HS-27A (cell line): ENCODE data around the gene GRPEL2.

Experiments used
- DNase-seq: peaks from one replicate; pipeline ENCODE4 v3.0.0-alpha.2; 2012; ENCODE audit warnings: low read depth, missing footprints

GRPEL2 gene, protein sequence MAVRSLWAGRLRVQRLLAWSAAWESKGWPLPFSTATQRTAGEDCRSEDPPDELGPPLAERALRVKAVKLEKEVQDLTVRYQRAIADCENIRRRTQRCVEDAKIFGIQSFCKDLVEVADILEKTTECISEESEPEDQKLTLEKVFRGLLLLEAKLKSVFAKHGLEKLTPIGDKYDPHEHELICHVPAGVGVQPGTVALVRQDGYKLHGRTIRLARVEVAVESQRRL

GRCh38 chr5:149345147-149345891, at the start of gene GRPEL2:
Gene GRPEL2, plus strand, starts transcription at chr5:149345499. Its CDS starts 41 bp downstream, at chr5:149345540.
- DNase-seq = peak; percentile 84

DNA sequence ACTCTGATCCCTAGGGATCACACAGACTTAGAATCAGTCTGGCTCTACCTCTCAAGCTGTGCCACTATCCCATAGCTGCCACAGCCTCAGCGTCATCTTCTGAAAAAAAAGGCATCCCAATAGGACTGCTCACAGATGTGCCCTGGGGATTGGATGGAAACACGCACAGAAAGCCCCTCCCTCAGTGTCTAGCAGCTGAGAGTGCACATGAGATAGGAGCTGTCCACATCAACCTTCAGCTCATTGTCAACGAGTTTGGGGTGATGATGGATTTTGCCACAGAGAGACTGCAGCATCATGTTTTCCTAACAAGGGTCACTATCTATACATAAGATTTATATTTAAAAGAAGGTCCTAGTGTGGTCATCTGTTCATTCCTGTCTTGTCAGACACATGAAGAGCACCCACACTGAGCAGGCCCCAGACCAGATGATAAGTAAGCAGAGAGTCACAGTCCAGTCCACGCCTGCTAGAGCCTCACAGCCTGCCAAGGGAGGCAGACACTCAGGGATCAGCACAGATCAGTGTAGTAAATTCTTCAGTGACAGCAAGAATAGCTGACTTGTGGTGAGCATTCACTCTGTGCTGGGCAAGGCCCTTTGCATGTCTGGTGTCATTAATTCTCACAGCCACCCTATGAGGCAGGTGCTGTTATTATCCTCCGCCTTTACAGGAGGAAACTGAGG, 47.8 kb upstream of the GRPEL2 start:
- no peak for DNase-seq

GRCh38 chr5:149298163-149298562, 47.1 kb upstream of the GRPEL2 start:
- no peak for DNase-seq

GRCh38 chr5:149298842-149299404, 46.4 kb upstream of the GRPEL2 start:
- DNase-seq = no peak

DNA sequence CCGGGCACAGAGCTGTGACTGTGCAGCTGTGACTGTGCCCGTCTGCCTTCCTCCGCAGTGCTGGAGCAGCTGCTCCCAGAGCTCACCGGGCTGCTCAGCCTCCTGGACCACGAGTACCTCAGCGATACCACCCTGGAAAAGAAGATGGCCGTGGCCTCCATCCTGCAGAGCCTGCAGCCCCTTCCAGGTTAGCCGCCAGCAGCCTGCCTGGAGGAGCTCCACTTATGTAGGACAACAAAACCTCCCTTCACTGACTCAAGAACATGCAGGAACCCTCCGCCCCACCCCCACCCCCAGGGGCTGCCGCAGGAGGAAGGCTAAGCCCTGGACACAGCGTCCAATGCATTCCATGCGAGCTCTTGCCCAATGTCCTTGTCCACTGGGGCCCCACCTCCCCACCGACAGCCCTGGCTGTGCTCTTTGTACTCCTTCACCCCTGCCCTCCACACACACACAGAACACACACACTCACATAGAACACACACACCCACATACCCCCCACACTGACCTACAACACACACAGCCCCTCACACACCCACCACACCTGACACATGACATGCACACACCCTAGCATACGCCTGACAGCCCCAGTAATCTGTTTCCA, 45.7 kb upstream of the GRPEL2 start:
- no peak for DNase-seq

DNA sequence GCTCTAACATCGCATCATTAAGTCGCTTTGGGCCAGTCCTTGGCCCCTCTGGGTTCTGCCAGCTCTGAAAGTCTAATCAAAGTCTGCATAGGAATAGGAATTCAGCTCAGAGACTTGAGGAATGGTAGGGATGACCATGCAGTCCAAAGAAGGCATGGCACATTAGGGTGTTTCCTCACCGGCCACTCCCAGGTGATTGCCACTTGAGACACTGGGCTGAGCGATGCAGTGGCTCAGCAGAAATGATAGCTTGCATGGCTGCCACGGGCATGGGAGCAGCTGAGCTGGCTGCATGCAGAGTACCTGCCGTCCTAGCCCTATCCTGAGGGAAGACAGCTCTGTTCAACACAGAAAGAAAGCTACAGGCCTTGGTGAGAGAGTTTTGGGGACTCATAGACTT, 44.9 kb upstream of the GRPEL2 start:
- DNase-seq = no peak

DNA sequence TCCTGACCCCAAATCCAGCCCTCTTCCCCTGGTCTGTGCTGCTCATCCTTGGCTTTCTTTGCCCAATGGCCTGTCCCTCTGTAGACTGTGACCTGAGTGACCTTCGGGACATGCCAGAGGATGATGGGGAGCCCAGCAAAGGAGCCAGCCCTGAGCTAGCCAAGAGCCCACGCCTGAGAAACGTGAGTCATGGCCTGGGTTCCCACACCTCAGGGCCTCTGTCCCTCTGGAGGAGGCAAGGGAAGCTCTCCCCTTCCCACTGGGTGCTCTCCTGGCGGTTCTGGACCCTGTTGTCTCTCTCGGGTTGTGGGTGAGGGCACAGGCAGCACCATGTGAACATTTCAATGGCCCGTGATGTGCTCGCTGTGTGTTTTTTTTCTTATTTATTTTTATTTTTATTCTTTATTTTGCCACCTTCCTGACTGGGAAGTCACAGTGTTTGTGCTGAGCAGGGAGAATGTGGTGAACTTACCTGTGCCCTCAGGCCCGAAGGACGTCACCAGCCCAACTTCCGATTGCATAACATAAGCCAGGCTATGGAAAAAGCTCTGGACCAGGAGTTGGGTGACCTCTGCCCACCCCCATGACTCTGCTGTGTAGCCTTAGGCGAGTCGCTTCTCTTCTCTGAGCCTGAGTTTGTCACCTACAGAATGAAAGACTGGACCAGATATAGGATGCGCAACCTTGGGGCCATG, 44.1 kb upstream of the GRPEL2 start:
- DNase-seq = no peak

- no peak for DNase-seq
Measured at GRCh38 chr5:149301744-149302380, 43.4 kb upstream of the GRPEL2 start.

- DNase-seq = no peak
Measured at GRCh38 chr5:149302641-149303040, 42.7 kb upstream of the GRPEL2 start.

DNA sequence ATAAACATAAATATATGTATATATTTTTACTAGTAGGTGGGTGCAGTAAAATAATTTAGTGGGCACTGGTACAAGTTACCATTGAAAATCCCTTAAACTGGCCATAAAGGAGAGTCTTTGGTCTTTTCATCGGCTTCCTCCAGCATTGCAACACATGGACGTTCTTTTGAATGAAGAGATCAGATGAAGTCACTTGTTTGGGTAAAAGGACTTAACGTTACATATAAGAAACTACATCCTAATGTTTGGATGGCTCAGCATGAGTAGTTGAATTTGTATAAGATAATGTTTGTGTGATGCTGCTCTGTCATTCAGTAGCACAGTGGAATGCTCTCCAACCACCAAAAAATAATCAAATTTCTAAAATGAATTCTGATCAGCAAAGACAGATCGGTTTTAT, 42.1 kb upstream of the GRPEL2 start:
- no peak for DNase-seq

DNA sequence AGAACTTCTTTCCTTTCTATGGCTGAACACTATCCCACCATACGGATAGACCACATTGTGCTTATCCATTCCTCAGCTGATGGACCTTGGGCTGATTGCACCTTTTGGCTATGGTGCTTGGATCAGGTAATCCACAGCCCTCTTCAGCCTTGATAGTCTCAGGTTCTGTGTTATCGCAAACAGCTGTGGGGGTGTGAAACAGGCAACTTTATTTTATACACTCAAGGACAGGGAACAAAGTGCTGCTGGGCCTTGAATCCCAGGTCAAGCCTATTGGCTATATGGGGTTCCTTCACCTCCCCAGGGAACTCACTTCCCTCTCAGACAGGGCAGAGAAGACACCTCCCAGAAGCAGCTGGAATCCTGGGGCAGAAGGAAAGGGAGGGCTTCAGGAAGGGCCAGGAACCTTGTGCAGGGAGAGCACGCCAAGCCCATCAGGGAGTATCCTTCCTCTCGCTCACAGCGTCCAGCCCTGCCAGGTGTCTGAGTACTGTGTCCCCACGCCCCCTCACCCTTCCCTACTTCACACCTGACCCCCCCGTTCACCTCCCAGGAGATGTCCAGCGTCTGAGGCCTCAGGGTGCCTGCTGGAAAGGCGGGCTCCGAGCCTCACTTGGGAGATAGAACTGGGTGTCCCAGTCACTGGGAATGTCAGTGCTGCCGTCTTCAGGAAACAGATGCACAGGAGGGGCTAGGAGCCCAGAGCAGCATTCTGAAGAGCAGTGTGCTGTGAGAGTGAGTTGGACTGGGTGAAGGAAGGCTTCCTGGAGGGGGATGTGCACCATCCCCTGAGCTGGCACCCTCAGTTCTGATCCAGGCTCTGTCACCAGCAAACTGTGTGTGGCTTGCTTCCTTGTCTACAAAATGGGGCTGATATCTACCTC, 40.9 kb upstream of the GRPEL2 start:
- DNase-seq = no peak

GRCh38 chr5:149309354-149309753, 35.9 kb upstream of the GRPEL2 start:
- no peak for DNase-seq

DNA sequence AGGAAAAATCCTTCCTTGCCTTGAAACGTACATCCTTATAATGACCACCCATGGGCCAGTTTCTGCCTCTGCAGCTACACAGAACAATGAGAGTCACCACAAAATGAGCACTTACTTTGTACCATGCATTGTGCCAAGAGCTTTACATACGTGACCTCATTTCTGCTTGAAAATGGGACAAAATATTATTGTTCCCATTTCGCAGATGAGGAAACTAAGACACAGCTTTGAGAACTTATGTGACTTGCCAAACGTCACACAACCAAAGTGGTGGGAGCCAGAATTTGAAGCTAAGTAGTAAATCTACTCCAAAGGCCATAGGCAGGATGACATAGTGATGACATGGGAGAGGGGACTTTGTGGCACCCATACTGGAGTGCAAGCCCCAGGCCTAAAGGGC, 34.8 kb upstream of the GRPEL2 start:
- DNase-seq = no peak

GRCh38 chr5:149310947-149311658, 34.2 kb upstream of the GRPEL2 start:
- DNase-seq = no peak

GRCh38 chr5:149313151-149313841, 32.0 kb upstream of the GRPEL2 start:
- DNase-seq = no peak

- no peak for DNase-seq
Measured at GRCh38 chr5:149314571-149315111, 30.7 kb upstream of the GRPEL2 start.

DNA sequence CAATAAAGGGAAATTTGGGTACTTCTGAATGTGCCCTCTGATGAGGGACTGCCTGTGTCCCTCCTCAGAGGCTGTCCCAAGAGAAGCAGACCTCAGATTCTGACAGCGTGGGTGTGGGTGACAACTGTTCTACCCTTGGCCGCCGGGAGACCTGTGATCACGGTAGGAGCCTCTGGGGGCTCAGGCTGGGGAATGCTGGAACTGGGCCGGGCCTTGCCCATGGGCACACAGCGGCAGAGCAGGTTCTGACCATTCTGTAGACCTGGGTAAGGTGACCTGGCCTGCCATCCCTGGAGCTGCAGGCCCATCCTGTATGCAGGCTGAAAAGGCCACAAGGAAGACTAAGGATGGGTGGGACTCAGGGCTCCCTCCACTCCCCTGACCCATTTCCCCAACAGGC, 29.5 kb upstream of the GRPEL2 start:
- DNase-seq = no peak

DNA sequence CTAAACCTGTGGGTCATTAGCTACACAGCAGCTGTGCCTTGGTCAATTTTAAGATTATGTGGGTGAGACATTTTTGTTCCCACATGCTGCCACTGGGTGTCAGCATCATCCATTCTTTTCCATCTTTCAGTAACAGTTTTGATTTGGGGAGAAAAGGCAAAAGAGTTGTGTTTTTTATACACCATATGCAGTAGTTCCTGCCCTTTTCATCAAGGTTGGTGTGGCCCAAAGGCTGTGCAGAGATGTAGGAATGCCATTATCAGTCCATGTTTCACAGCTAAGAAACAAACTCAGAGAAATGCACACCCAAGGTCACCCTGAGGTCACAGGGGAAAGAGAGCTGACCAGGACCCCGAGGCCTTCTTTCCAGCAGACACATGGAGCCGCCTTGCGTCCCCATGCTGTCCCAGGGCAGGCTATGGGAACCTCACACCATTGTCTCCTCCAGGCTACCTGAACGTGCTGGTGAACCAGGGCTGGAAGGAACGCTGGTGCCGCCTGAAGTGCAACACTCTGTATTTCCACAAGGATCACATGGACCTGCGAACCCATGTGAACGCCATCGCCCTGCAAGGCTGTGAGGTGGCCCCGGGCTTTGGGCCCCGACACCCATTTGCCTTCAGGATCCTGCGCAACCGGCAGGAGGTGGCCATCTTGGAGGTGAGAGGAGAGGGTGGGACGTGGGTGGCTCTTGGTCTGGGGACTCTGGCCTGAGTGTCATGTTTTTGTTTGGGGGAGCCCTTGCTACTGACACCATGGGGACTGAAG, 27.8 kb upstream of the GRPEL2 start:
- no peak for DNase-seq
